WI38 (cell line): ENCODE data around the gene PRCP.

Experiments
- H3K4me3 ChIP-seq: 2 replicates; pipeline ENCODE4 v1.5.1; 2011; ENCODE audit warnings: low read depth, mild to moderate bottlenecking, control low read depth, low read length
- CTCF ChIP-seq: IDR thresholded peaks from 2 replicates; pipeline ENCODE4 v1.5.1; 2012; ENCODE audit warnings: low read depth, mild to moderate bottlenecking, control low read depth, low read length

PRCP gene

GRCh38 chr11:82869657-82870056 lies 30.6 kb downstream of the PRCP start:
- H3K4me3 ChIP-seq, result no peak overlapping the region
- no peak for TF ChIP-seq CTCF

- TF ChIP-seq CTCF, result peak; percentile 56
- H3K4me3 ChIP-seq, result no peak overlapping the region
These were observed 32.6 kb downstream of the PRCP start for GRCh38 chr11:82867495-82868082.

GRCh38 chr11:82865841-82866240 lies 34.4 kb downstream of the PRCP start:
- no peak for TF ChIP-seq CTCF
- H3K4me3 ChIP-seq, result no peak overlapping the region

GRCh38 chr11:82864268-82864667 lies 36.0 kb downstream of the PRCP start:
- no peak overlapping the region for H3K4me3 ChIP-seq
- TF ChIP-seq CTCF, result peak; percentile 48

GRCh38 chr11:82863209-82863608 lies 37.0 kb downstream of the PRCP start:
- no peak for TF ChIP-seq CTCF
- H3K4me3 ChIP-seq, result no peak overlapping the region

- TF ChIP-seq CTCF, result no peak
- no peak overlapping the region for H3K4me3 ChIP-seq
These were observed 37.9 kb downstream of the PRCP start for GRCh38 chr11:82862379-82862778.

GRCh38 chr11:82859750-82860149 lies 40.5 kb downstream of the PRCP start:
- TF ChIP-seq CTCF, result no peak
- H3K4me3 ChIP-seq, result no peak overlapping the region
